SIG-M5 treated with dmso at 0.1 percent for 504 hours (cell line): Measurements from ENCODE around the gene UGT1A3.

ENCODE experiments used
- DNase-seq: peaks from one replicate; lab custom pipeline; 2025; ENCODE audit not compliant: unreplicated experiment; lab: John Stamatoyannopoulos, UW

The UGT1A3 gene

DNA sequence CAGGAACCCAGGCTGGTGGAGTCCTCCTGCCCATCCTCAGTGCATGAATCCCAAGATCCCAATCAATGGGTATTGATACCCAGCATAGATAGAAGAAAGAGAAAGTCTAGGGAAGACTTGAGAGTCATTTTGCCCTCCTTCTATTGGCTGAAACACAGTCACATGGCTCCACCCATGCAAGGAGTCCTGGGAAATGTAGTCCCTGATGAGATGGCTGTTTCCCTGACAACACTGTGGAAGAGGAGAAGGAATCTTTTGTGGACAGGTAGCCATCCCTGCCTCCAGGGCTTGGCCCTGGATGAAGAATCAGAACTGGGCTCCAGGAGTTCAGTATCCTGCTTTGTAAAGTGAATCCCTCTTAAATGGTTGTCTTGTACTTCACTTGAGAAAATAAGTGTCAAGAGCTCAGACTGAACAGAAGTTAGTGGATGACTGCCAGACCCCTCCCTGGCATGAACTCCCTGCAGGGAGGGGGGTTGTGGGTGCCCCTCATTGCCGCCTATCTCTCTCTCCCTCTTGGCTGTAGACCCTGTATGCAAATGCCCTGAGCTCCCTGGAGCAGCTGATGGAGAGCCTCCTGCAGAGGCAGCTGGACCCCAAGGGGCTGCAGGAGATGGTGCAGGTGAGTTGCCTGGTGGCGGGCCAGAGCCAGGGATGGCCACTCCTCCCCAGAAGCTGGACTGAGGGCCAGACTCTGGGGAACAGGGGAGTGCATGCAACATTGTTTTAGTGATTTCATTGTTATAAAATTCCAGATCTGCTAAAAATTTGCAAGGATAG lies 85.4 kb downstream of the UGT1A3 start:
- DNase-seq, result no peak

DNA sequence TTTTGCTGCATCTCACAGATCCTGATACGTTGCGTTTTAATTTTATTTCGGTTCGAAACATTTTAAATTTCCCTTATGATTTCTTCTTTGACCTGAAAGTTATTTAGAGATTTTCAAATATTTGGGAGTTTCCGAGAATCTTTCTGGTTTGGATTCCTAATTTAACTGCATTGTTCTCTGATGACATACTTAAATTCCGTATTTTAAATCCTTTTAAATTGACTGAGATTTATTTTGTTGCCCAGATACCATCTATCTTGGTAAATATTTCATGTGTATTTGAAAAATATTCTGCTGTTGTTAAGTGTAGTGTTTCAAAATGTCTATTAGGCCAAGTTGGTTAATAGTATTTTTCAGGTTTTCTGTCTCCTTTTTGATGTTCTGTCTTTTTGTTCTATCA lies 87.0 kb downstream of the UGT1A3 start:
- DNase-seq, result no peak

DNA sequence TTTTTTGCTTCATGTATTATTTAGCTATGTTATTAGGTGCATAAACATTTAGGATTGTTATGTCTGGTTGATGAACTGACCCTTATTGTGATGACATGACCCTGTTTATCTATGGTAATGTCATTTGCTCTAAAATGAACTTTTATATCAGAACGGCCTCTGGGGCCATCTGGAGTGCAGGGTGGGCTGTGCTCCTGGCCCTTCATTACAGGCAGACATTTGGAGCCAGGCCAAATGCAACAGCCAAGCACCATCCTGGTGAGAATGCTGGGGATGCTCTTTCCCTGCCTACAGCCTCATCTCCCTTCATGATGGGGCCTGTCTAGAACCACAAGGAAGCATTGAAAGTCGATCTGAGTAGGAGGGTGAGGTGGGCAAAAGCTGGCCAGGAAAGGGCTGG lies 87.5 kb downstream of the UGT1A3 start:
- DNase-seq, result no peak

DNA sequence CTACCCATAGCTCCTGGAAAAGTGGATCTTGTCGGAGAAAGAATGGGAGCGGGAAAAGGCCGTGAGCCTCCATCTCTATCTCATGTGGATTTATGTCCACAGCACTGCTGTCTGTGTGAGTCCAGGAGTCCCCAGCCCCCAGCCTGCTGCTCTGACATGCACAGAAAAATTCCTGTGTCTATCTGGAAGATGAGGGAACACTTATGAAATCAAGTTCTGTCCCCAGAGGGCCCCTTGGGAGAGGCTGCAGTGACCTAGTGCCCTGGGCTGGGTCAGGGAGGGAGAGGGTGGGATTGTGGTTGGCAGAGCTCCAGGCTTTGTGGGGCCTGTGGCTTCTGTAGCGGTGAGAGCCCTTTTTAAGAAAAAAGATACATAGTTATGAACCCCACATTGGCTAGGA lies 87.9 kb downstream of the UGT1A3 start:
- no peak for DNase-seq

DNA sequence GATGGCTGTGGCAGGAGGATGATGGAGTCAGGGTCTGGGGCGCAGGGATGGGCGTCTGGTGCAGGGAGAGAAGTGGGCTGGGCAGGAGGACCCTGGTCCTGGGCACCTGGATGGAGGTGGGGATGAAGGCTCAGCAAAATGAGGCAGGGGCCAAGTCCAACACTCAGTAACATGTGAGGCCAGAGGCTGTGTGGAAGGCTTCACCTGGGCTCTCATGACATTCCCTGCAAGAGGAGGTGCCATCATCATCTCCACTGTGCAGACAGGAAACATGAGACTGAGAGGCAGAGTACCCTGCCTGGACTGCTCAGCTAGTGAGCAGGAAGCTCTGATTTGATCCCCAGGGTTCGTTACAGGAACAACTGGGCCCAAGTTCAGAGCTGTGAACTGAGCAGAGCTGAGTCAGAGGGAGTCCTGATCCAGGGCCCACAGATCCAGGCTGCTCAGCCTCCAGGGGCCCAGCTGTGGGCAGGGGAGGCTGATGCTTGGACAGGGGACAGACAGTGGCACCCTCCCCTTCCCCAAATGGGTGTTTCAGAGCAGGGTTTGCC lies 88.6 kb downstream of the UGT1A3 start:
- no peak for DNase-seq

DNA sequence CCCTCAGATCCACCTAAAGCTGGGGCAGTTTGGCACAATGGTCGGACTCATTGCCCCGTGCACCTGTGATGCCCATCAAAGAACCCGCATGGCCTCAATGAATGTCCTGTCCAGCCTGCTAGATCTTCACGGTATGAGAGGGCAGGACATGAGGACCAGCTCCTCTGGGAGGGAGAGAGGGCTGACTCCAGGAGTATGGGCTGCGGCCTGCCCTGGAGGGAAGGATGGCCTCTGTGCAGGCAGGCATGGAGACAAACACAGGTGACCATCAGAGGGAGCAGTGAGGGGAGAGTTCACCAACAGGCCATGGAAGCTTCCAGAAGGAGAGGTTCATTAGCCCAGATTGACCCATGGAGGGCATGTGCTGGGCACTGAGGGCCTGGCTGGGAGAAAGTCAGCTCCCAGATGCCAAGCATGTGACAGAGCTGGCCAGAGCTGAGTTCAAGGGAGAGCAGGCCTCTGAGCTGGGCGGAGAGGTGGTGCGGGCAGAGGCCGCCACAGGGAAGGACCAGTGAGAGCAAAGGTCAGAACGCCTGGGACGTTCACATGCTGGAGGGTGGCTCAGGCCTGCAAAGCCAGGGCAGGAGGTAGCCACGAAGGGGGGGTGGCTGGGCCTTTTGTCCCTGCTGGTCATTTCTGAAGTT lies 89.3 kb downstream of the UGT1A3 start:
- DNase-seq, result no peak

DNA sequence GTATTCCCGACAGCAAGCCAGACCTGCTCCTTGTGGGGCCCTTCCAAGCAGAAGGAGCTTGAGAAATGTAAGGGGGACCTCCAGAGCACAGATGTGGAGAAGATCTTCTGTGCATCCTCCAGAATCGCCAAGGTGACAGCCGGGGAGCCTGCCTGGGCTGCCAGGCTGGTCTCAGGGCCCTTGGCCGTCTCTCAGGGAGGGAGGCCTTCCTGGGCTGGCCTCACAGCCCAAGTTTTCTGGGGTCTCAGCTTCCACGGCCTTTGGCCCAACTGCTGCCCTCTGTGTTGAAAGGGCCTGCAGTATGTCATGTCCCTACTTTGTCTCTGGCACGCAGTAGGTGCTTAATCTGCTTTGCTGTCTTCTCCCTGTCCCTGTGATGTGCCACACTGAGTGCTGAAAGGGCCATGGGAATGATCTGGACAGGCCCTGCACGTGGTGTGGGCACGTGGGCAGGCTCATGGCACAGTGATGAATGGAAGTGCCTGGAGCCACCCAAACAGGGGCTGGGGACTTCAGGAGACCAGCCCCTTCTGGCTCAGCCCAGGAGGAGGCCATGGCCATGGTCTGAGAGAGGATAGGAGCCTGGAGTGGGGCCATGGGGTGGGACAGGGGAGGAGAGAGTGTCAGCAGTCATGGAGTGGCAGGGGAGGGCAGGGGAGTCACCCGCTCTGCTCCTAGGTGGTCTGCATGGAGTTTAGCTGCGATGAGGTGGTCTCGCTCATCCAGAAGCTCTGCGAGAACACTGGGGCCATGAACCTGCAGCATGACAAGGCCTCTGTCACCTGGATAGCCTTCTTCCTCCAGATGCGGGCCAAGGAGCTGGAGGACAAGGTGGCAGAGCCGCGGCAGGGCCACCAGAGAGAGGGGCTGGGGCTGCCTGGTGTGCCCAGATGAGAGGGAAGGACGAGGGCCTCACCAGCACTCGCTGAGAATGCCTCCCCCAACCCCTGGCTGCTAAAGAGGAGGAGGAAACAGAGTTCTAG lies 90.1 kb downstream of the UGT1A3 start:
- DNase-seq, result no peak

DNA sequence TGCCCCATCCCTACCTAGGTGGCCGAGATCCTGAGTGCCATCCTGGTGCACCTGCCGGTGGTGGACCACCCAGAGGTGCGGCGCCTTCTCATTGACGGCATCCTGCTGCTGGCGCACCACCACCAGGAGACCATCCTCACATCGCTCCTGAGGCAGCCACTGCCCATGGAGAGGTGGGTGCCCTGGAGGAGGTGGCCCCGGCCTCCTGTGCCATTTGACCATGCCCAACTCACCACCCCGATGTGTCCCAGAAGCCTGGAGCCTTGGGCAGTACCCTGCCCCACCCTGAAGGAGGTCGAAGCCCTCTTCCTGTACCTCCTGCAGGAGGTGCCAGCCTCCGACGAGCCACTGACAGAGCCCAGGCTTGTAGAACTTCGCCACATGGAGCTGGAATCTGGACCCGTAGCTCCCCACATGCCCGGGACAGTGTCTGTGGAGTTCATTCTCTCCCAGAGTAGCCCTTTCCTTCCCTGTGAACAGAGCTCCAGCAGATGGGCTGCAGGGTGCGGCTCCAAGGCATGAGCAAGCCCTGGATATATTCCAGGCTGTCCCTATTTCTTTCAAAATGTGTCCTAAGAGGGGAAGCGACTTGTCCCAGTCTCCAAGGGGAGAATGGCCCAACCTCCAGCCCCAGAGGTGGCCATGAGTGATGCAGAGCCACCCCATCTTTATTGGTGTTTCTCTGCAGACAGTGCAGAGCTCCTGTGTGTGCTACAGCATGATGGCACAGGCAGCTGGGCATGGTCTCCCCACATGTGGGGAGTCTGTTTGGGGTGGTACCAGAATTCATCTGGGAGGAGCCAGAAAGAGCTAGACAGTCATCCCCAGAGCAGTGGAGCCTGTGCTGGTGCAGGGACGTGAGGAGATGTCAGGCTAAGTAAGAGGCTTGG lies 91.3 kb downstream of the UGT1A3 start:
- DNase-seq, result no peak

DNA sequence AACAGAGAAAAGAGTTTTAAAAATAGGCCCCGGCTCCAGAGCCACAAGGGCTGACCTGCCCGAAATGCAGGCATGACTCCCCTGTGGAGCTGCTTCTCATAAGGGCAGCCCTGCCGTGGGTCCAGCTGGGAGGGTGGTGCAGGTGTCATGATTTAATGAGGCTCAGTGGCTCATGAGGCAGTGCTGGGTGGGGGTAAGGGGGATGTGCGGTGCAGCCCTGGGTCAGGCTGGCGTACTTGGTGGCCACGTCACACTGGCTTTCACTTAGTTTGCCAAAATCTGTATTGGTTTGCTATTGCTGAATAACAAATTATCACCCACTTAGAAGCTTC lies 91.9 kb downstream of the UGT1A3 start:
- DNase-seq, result no peak

DNA sequence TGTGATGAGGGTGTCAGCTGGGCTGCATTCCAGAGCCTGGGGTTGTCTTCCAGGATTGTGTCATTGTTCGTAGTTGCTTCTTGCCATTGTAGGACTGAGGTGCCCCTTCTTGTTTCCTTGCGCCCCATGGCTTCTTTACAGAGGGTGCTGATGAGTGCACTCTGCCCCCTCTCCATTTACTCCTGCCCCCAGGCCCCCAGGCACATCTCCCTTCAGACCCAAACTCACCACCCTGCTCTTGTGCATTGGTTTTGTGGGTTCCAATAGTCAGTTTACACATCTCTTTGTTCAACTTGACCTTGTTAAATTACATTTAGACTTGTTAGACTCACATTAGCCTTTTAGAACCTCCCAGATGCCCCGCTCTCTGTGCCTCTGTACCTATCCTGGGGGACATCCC lies 92.4 kb downstream of the UGT1A3 start:
- no peak for DNase-seq

DNA sequence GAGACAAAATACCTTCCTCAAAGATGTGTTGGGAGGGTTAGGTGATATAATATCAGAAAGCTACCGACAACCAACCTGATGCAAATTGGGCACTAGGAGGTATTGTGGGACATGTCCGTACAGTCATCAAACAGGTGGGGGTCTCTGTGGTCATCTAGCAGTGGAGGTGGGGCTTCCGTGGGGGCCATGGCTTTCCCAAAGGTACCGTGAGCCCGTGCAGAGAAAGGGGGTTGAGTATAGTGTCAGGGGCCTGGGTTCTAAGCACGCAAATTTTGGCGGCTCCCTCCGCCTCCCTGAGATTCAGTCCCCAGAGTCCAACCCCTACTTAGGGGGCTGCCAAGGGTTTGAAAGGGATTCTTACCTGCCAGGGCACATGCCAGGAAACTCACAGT lies 92.9 kb downstream of the UGT1A3 start:
- no peak for DNase-seq

DNA sequence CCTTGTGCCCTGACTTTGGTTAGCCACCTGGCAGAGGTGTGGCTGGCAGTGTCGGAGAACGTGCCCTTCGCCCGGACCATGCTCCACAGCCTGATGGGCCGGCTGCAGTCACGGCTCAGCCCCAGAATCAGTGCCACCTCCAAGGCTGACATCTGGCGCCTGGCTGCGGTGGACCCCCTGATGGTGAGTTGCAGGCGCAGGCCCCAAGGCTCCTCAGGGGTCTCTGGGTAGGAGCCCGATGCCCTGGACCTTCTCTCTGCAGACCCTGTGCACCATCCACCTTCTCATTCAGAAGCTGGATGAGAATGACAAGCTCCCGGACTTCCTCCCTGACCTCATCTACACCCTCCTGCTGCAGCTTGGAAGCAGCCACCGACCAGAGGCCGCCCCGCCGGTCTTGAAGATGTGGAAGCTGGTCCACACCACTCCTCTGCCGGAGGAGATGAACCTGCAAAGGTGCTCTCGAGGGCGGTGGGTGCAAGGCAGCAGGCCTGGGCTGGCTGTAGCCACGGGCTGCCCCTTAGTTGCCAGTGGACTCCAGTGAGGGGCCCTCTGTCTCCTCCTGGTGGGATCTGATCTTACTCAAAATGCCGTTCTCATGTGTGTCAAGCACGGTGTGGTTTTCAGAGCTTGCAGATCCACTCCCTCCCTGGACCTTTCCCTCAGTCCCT lies 93.4 kb downstream of the UGT1A3 start:
- no peak for DNase-seq
